Right atrium auricular region (tissue), 2 donors: Measurements from ENCODE around the gene CFTR. TPM values are rescaled to one million over a fixed set of nuclear protein-coding genes. Genes with fewer than 3 reads are reported as not detected.

ENCODE experiments used
- DNase-seq: peaks from one replicate; pipeline ENCODE4 v3.0.0-alpha.2; 2019; ENCODE audit warnings: low spot score
- H3K27ac ChIP-seq, 2 donors: fragments of 200-600 bp; sonication (generic); 1 replicate in 1 of 2; 2 replicates in 1 of 2; pipeline ENCODE4 v1.5.1; 2016 to 2019
- H3K27me3 ChIP-seq, 2 donors: fragments of 200-600 bp; sonication (generic); one replicate each; pipeline versions ENCODE4 v1.5.1 to v1.6.0; 2017 to 2019
- H3K36me3 ChIP-seq: fragments of 200-600 bp; sonication (generic); one replicate; pipeline ENCODE4 v1.5.1; 2016
- H3K4me1 ChIP-seq, 2 donors: fragments of 200-600 bp; sonication (generic); one replicate each; pipeline versions ENCODE4 v1.5.1 to v1.6.0; 2017 to 2019
- H3K4me3 ChIP-seq, 2 donors: fragments of 200-600 bp; sonication (generic); 1 replicate in 1 of 2; 2 replicates in 1 of 2; pipeline ENCODE4 v1.5.1; 2017 to 2019; ENCODE audit warnings: mild to moderate bottlenecking in 1 of 2, moderate library complexity in 1 of 2
- H3K9me3 ChIP-seq, 2 donors: fragments of 200-600 bp; sonication (generic); one replicate each; pipeline ENCODE4 v1.5.1; 2019
- total RNA-seq, 2 donors: library from RNA; depleted of rRNA; stranded (reverse); fragments of >200 nt; gene quantifications; one replicate each; pipeline ENCODE4 v1.1.0, GENCODE V29; 2016
- TF ChIP-seq, protein P1 (sequence below), 2 donors: fragments of 200-600 bp; sonication (generic); IDR thresholded peaks; one replicate each; pipeline ENCODE4 v1.5.1; 2019; ENCODE audit warnings: antibody characterized with exemption in 2 of 2

Gene CFTR
- total RNA-seq, 2 donors from 2014 or later = 0.67 to 1.3 TPM

DNA sequence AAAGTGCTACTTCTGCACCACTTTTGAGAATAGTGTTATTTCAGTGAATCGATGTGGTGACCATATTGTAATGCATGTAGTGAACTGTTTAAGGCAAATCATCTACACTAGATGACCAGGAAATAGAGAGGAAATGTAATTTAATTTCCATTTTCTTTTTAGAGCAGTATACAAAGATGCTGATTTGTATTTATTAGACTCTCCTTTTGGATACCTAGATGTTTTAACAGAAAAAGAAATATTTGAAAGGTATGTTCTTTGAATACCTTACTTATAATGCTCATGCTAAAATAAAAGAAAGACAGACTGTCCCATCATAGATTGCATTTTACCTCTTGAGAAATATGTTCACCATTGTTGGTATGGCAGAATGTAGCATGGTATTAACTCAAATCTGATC is 110.4 kb downstream of the CFTR start:
- no peaks in the 10 kb centered on the region for H3K27me3 ChIP-seq
- H3K27ac ChIP-seq = no peak overlapping the region
- H3K36me3 ChIP-seq = no peaks in the 10 kb centered on the region
- H3K4me1 ChIP-seq = no peaks in the 10 kb centered on the region
- no peak for DNase-seq
- TF ChIP-seq, protein P1, sequence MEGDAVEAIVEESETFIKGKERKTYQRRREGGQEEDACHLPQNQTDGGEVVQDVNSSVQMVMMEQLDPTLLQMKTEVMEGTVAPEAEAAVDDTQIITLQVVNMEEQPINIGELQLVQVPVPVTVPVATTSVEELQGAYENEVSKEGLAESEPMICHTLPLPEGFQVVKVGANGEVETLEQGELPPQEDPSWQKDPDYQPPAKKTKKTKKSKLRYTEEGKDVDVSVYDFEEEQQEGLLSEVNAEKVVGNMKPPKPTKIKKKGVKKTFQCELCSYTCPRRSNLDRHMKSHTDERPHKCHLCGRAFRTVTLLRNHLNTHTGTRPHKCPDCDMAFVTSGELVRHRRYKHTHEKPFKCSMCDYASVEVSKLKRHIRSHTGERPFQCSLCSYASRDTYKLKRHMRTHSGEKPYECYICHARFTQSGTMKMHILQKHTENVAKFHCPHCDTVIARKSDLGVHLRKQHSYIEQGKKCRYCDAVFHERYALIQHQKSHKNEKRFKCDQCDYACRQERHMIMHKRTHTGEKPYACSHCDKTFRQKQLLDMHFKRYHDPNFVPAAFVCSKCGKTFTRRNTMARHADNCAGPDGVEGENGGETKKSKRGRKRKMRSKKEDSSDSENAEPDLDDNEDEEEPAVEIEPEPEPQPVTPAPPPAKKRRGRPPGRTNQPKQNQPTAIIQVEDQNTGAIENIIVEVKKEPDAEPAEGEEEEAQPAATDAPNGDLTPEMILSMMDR (IDR thresholded peaks at IDR 0.05) = no peak
- H3K4me3 ChIP-seq = no peak overlapping the region
- no peaks in the 10 kb centered on the region for H3K9me3 ChIP-seq

DNA sequence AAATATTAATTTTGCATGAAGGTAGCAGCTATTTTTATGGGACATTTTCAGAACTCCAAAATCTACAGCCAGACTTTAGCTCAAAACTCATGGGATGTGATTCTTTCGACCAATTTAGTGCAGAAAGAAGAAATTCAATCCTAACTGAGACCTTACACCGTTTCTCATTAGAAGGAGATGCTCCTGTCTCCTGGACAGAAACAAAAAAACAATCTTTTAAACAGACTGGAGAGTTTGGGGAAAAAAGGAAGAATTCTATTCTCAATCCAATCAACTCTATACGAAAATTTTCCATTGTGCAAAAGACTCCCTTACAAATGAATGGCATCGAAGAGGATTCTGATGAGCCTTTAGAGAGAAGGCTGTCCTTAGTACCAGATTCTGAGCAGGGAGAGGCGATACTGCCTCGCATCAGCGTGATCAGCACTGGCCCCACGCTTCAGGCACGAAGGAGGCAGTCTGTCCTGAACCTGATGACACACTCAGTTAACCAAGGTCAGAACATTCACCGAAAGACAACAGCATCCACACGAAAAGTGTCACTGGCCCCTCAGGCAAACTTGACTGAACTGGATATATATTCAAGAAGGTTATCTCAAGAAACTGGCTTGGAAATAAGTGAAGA is 112.3 kb downstream of the CFTR start:
- TF ChIP-seq, protein P1 (IDR thresholded peaks at IDR 0.05) = no peak
- Histone ChIP-seq H3K36me3 (no peaks in the 10 kb centered on the region), H3K9me3 (no peaks in the 10 kb centered on the region), H3K4me3 (no peak overlapping the region), H3K27ac (no peak overlapping the region), H3K27me3 (no peaks in the 10 kb centered on the region), H3K4me1 (no peaks in the 10 kb centered on the region)
- DNase-seq = no peak

DNA sequence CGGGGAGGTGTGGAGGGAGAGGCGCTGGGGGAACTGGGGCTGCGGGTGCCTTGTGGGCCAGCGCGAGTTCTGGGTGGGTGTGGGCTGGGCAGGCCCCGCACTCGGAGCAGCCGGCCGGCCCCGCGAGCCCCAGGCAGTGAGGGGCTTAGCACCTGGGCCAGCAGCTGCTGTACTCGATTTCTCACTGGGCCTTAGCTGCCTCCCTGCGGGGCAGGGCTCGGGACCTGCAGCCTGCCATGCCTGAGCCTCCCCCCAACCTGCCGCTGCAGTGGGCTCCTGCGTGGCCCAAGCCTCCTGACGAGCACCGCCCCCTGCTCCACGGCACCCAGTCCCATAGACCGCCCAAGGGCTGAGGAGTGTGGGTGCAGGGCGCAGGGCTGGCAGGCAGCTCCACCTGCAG is 116.3 kb downstream of the CFTR start:
- Histone ChIP-seq H3K4me1 (no peaks in the 10 kb centered on the region), H3K4me3 (no peak overlapping the region), H3K27me3 (no peaks in the 10 kb centered on the region), H3K36me3 (no peaks in the 10 kb centered on the region), H3K9me3 (no peaks in the 10 kb centered on the region), H3K27ac (no peak overlapping the region)
- TF ChIP-seq, protein P1 (IDR thresholded peaks at IDR 0.05) = no peak
- DNase-seq = no peak

DNA sequence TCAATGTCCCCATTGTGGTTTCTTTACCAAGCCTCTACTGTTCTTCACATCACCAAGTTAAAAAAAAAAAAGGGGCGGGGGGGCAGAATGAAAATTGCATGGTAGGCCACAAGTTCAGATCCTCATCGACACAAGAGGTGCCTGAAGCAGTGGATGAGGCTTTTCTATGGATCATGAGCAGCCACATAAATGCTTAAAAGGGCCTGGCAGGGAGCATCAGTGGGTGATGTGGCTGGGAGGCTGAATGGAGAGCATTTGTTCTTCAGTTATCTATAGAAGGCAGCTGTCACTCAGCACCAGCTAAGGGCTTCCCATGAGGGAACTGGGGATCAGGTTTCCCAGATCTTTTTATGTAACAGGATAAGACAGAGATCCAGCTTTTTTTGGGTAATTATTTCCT is 117.9 kb downstream of the CFTR start:
- H3K27me3 ChIP-seq = no peaks in the 10 kb centered on the region
- DNase-seq = no peak
- H3K27ac ChIP-seq = no peak overlapping the region
- TF ChIP-seq, protein P1 (IDR thresholded peaks at IDR 0.05) = no peak
- H3K36me3 ChIP-seq = no peaks in the 10 kb centered on the region
- H3K9me3 ChIP-seq = no peaks in the 10 kb centered on the region
- no peak overlapping the region for H3K4me3 ChIP-seq
- H3K4me1 ChIP-seq = no peaks in the 10 kb centered on the region

DNA sequence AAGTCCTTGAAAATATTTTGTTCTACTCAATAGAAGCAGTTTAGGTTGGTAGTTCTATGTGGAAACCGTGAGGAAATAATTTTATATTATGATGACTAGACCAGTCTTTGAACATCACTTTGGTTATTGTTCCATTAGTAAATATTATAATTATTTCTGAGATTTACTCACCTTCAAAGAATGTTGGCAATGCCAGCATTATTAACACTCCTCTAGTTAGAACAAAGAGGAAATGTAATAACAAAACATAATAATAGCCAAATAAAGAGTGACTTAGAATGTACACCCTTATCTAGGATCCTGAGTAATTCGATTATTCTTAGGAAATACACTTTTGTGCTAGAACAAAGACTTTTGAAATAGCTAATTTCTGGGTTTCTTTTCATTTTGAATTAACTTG is 121.1 kb downstream of the CFTR start:
- Histone ChIP-seq H3K9me3 (no peaks in the 10 kb centered on the region), H3K27ac (no peak overlapping the region), H3K4me1 (no peaks in the 10 kb centered on the region), H3K4me3 (no peak overlapping the region), H3K36me3 (no peaks in the 10 kb centered on the region), H3K27me3 (no peaks in the 10 kb centered on the region)
- TF ChIP-seq, protein P1 (IDR thresholded peaks at IDR 0.05) = no peak
- no peak for DNase-seq

DNA sequence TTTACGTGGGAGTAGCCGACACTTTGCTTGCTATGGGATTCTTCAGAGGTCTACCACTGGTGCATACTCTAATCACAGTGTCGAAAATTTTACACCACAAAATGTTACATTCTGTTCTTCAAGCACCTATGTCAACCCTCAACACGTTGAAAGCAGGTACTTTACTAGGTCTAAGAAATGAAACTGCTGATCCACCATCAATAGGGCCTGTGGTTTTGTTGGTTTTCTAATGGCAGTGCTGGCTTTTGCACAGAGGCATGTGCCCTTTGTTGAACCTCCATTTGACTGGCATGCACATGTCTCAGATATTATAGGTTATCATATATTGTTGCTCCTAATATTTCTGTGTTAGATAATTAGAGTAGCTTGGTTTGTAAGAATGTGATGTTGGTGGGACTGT is 123.8 kb downstream of the CFTR start:
- TF ChIP-seq, protein P1 (IDR thresholded peaks at IDR 0.05) = no peak
- no peak for DNase-seq
- Histone ChIP-seq H3K4me3 (no peak overlapping the region), H3K4me1 (no peaks in the 10 kb centered on the region), H3K9me3 (no peaks in the 10 kb centered on the region), H3K27me3 (no peaks in the 10 kb centered on the region), H3K36me3 (no peaks in the 10 kb centered on the region), H3K27ac (no peak overlapping the region)
